HT-29 (cell line): ENCODE results near the gene GRWD1. TPM values are rescaled to one million over a fixed set of nuclear protein-coding genes. Genes with fewer than 3 reads are reported as not detected.

Source experiments
- DNase-seq: peaks from one replicate; pipeline ENCODE4 v3.0.0-alpha.2; 2015; ENCODE audit warnings: low spot score
- total RNA-seq: library from RNA; depleted of rRNA; stranded (reverse); fragments of >200 nt; shearing (Covaris generic); gene quantifications from 2 replicates; pipeline ENCODE4 v1.2.3, GENCODE V29; 2014; rRNA removed

Gene GRWD1
- total RNA-seq, 1 experiment from 2014 or later, result 96.1 TPM

GRCh38 chr19:48496959-48497727, 51.4 kb downstream of the GRWD1 start:
- no peak for DNase-seq

- no peak for DNase-seq
Measured at GRCh38 chr19:48497728-48498594, 52.2 kb downstream of the GRWD1 start.

- DNase-seq, result no peak
Measured at GRCh38 chr19:48498595-48499311, 53.0 kb downstream of the GRWD1 start.

- DNase-seq, result no peak
Measured at GRCh38 chr19:48499316-48500090, 53.7 kb downstream of the GRWD1 start.

GRCh38 chr19:48500830-48501493, 55.2 kb downstream of the GRWD1 start:
- DNase-seq, result no peak

- peak; percentile 100 for DNase-seq
Measured at GRCh38 chr19:48501494-48502349, 55.9 kb downstream of the GRWD1 start.

- no peak for DNase-seq
Measured at GRCh38 chr19:48502350-48503018, 56.7 kb downstream of the GRWD1 start.

GRCh38 chr19:48506138-48506733, 60.5 kb downstream of the GRWD1 start:
- peak; percentile 72 for DNase-seq

Other genes with a start within 250 kb of the GRWD1 start
- 7.8 and 8.2 TPM in 2 replicates for gene CARD8, start 190.1 kb upstream of the GRWD1 start, total RNA-seq
- gene ZNF114, start 175.9 kb upstream of the GRWD1 start, total RNA-seq, result not detected in 2 replicates
- 3.1 TPM in 1 of 2 replicates, not detected in the other for gene EMP3, start 120.4 kb upstream of the GRWD1 start, total RNA-seq
- 12.7 and 14.7 TPM in 2 replicates for gene TMEM143, start 82.0 kb upstream of the GRWD1 start, total RNA-seq
- gene SYNGR4, start 81.6 kb upstream of the GRWD1 start, total RNA-seq, result 0.34 and 1.2 TPM in 2 replicates
- gene KDELR1, start 54.4 kb upstream of the GRWD1 start, total RNA-seq, result 150 and 189 TPM in 2 replicates
- gene GRIN2D, start 52.3 kb upstream of the GRWD1 start, total RNA-seq, result 10.7 and 12.6 TPM in 2 replicates
- gene KCNJ14, start 9.6 kb downstream of the GRWD1 start, total RNA-seq, result 2.7 and 3.6 TPM in 2 replicates
- 145 and 154 TPM in 2 replicates for gene CYTH2, start 23.4 kb downstream of the GRWD1 start, total RNA-seq
- gene LMTK3, start 65.9 kb downstream of the GRWD1 start, total RNA-seq, result 11.4 and 12.2 TPM in 2 replicates
- gene SULT2B1, start 106.2 kb downstream of the GRWD1 start, total RNA-seq, result 48.6 and 55.3 TPM in 2 replicates
- gene SPACA4, start 160.8 kb downstream of the GRWD1 start, total RNA-seq, result 2.3 and 3.4 TPM in 2 replicates
- gene FAM83E, start 169.1 kb downstream of the GRWD1 start, total RNA-seq, result 15.9 and 18.5 TPM in 2 replicates
- gene RPL18, start 173.2 kb downstream of the GRWD1 start, total RNA-seq, result 6,271 and 6,382 TPM in 2 replicates
- gene SPHK2, start 173.5 kb downstream of the GRWD1 start, total RNA-seq, result 114 and 115 TPM in 2 replicates
- gene DBP, start 191.4 kb downstream of the GRWD1 start, total RNA-seq, result 19.4 and 27.9 TPM in 2 replicates
- gene CA11, start 200.2 kb downstream of the GRWD1 start, total RNA-seq, result 1.4 and 4.7 TPM in 2 replicates
- gene NTN5, start 227.0 kb downstream of the GRWD1 start, total RNA-seq, result not detected in 2 replicates
- 14.3 and 21.0 TPM in 2 replicates for gene FUT2, start 250.0 kb downstream of the GRWD1 start, total RNA-seq